ENCODE measurements around the gene FBXL5. TPM values are rescaled to one million over a fixed set of nuclear protein-coding genes. Genes with fewer than 3 reads are reported as not detected.
A peak's percentile ranks its signal among the peaks of the same experiment; 100 is the strongest.

FBXL5 gene
- total RNA-seq, 1 donor from 2014 or later = 92.2 TPM

GRCh38 chr4:15672101-15672500 lies 16.9 kb upstream of the FBXL5 start:
- peaks cover 19% of the 10 kb centered on the region for H3K4me1 Mint-ChIP-seq (ENCODE audit: low read depth, unreplicated experiment)
- Histone ChIP-seq H3K4me1 (ENCODE audit: insufficient read depth, low read length) (peaks cover 3% of the 10 kb centered on the region), H3K79me2 (ENCODE audit: insufficient read depth, low read length) (peaks cover 89% of the 10 kb centered on the region), H3K4me2 (ENCODE audit: low read length) (no peak overlapping the region), H3K9ac (ENCODE audit: low read length) (no peak overlapping the region), H2AFZ (ENCODE audit: low read depth, low read length) (no peak overlapping the region), H3K27ac (ENCODE audit: low read depth, low read length) (no peak overlapping the region), H4K20me1 (ENCODE audit: insufficient read depth, low read length) (no peaks in the 10 kb centered on the region), H3K4me3 (ENCODE audit: insufficient read depth, low read depth, low read length) (no peak overlapping the region), H3K27me3 (ENCODE audit: insufficient read depth, low read length) (no peaks in the 10 kb centered on the region), H3K9me3 (ENCODE audit: insufficient read depth, low read depth, low read length) (no peaks in the 10 kb centered on the region), H3K36me3 (ENCODE audit: insufficient read depth, low read length) (peaks cover 13% of the 10 kb centered on the region)
- no peak overlapping the region for H3K27ac Mint-ChIP-seq (ENCODE audit: unreplicated experiment)
- no peaks in the 10 kb centered on the region for H3K27me3 Mint-ChIP-seq (ENCODE audit: low read depth, unreplicated experiment)
- DNase-seq (ENCODE audit: low read depth) (no peak), FAIRE-seq (no peak)
- H3K36me3 Mint-ChIP-seq (ENCODE audit: low read depth, unreplicated experiment) = peaks cover 5% of the 10 kb centered on the region
- H3K4me3 Mint-ChIP-seq (ENCODE audit: unreplicated experiment) = no peak overlapping the region
- TF ChIP-seq EZH2 (IDR thresholded peaks at IDR 0.05; ENCODE audit: insufficient read depth, low read length) (no peak), CTCF (IDR thresholded peaks at IDR 0.05; ENCODE audit: insufficient read depth, low read depth, low read length) (no peak)
- no peaks in the 10 kb centered on the region for H3K9me3 Mint-ChIP-seq (ENCODE audit: unreplicated experiment)

- TF ChIP-seq EZH2 (IDR thresholded peaks at IDR 0.05; ENCODE audit: insufficient read depth, low read length) (no peak), CTCF (IDR thresholded peaks at IDR 0.05; ENCODE audit: insufficient read depth, low read depth, low read length) (no peak)
- no peak for FAIRE-seq
- H3K27me3 ChIP-seq (ENCODE audit: insufficient read depth, low read length) = no peaks in the 10 kb centered on the region
- H3K79me2 ChIP-seq (ENCODE audit: insufficient read depth, low read length) = peaks cover 83% of the 10 kb centered on the region
- no peak overlapping the region for H3K27ac ChIP-seq (ENCODE audit: low read depth, low read length)
- DNase-seq (ENCODE audit: low read depth) = no peak
- H3K4me1 ChIP-seq (ENCODE audit: insufficient read depth, low read length) = peaks cover 7% of the 10 kb centered on the region
- no peak overlapping the region for H3K4me3 ChIP-seq (ENCODE audit: insufficient read depth, low read depth, low read length)
- Mint-ChIP-seq H3K27me3 (ENCODE audit: low read depth, unreplicated experiment) (no peaks in the 10 kb centered on the region), H3K4me3 (ENCODE audit: unreplicated experiment) (no peak overlapping the region), H3K4me1 (ENCODE audit: low read depth, unreplicated experiment) (peaks cover 15% of the 10 kb centered on the region), H3K36me3 (ENCODE audit: low read depth, unreplicated experiment) (peaks cover 8% of the 10 kb centered on the region), H3K27ac (ENCODE audit: unreplicated experiment) (no peak overlapping the region), H3K9me3 (ENCODE audit: unreplicated experiment) (no peaks in the 10 kb centered on the region)
- H4K20me1 ChIP-seq (ENCODE audit: insufficient read depth, low read length) = no peaks in the 10 kb centered on the region
- peaks cover 22% of the 10 kb centered on the region for H3K36me3 ChIP-seq (ENCODE audit: insufficient read depth, low read length)
- no peak overlapping the region for H3K4me2 ChIP-seq (ENCODE audit: low read length)
- H3K9me3 ChIP-seq (ENCODE audit: insufficient read depth, low read depth, low read length) = no peaks in the 10 kb centered on the region
- no peak overlapping the region for H3K9ac ChIP-seq (ENCODE audit: low read length)
- no peak overlapping the region for H2AFZ ChIP-seq (ENCODE audit: low read depth, low read length)
These were observed 15.4 kb upstream of the FBXL5 start for GRCh38 chr4:15670576-15670975.

- H3K4me3 Mint-ChIP-seq (ENCODE audit: unreplicated experiment) = no peak overlapping the region
- Histone ChIP-seq H3K4me1 (ENCODE audit: insufficient read depth, low read length) (peaks cover 7% of the 10 kb centered on the region), H4K20me1 (ENCODE audit: insufficient read depth, low read length) (no peaks in the 10 kb centered on the region), H3K9me3 (ENCODE audit: insufficient read depth, low read depth, low read length) (no peaks in the 10 kb centered on the region), H2AFZ (ENCODE audit: low read depth, low read length) (no peak overlapping the region), H3K27ac (ENCODE audit: low read depth, low read length) (no peak overlapping the region), H3K27me3 (ENCODE audit: insufficient read depth, low read length) (no peaks in the 10 kb centered on the region), H3K36me3 (ENCODE audit: insufficient read depth, low read length) (peaks cover 22% of the 10 kb centered on the region), H3K79me2 (ENCODE audit: insufficient read depth, low read length) (peaks cover 72% of the 10 kb centered on the region), H3K4me3 (ENCODE audit: insufficient read depth, low read depth, low read length) (no peak overlapping the region), H3K4me2 (ENCODE audit: low read length) (no peak overlapping the region), H3K9ac (ENCODE audit: low read length) (no peak overlapping the region)
- TF ChIP-seq EZH2 (IDR thresholded peaks at IDR 0.05; ENCODE audit: insufficient read depth, low read length) (no peak), CTCF (IDR thresholded peaks at IDR 0.05; ENCODE audit: insufficient read depth, low read depth, low read length) (no peak)
- no peaks in the 10 kb centered on the region for H3K9me3 Mint-ChIP-seq (ENCODE audit: unreplicated experiment)
- no peak overlapping the region for H3K27ac Mint-ChIP-seq (ENCODE audit: unreplicated experiment)
- no peaks in the 10 kb centered on the region for H3K27me3 Mint-ChIP-seq (ENCODE audit: low read depth, unreplicated experiment)
- peaks cover 8% of the 10 kb centered on the region for H3K36me3 Mint-ChIP-seq (ENCODE audit: low read depth, unreplicated experiment)
- FAIRE-seq = peak; percentile 39
- no peak for DNase-seq (ENCODE audit: low read depth)
- peaks cover 12% of the 10 kb centered on the region for H3K4me1 Mint-ChIP-seq (ENCODE audit: low read depth, unreplicated experiment)
These were observed 13.6 kb upstream of the FBXL5 start for GRCh38 chr4:15668566-15669435.

Data from astrocyte (in vitro differentiated cells and primary cell).